AML-193 (cell line): ENCODE results near the gene PTPRE.
"Not testable (repeated sequence)": the region's sequence is repeated elsewhere in the genome, so short reads cannot be mapped to it uniquely, and the experiment has no call there.

ENCODE experiments used
- DNase-seq, 2 experiments: peaks; one replicate each; lab custom pipeline; 2025; lab: John Stamatoyannopoulos, UW

PTPRE gene

GRCh38 chr10:127982601-127983000 is 75.7 kb downstream of the PTPRE start:
- no peak for DNase-seq

- no peak for DNase-seq
These were observed 76.6 kb downstream of the PTPRE start for GRCh38 chr10:127983344-127984100.

- DNase-seq, result no peak
These were observed 78.0 kb downstream of the PTPRE start for GRCh38 chr10:127984945-127985344.

GRCh38 chr10:127986531-127987466 is 79.9 kb downstream of the PTPRE start:
- no peak for DNase-seq

GRCh38 chr10:127987467-127988380 is 80.8 kb downstream of the PTPRE start:
- no peak for DNase-seq

GRCh38 chr10:127989481-127990012 is 82.6 kb downstream of the PTPRE start:
- DNase-seq, result peak in 1 of 2 experiments; percentile 8

GRCh38 chr10:127990132-127990788 is 83.4 kb downstream of the PTPRE start:
- DNase-seq, result not testable (repeated sequence)

GRCh38 chr10:127990846-127991542 is 84.1 kb downstream of the PTPRE start:
- DNase-seq, result no peak

GRCh38 chr10:127991543-127992255 is 84.8 kb downstream of the PTPRE start:
- DNase-seq, result no peak

- DNase-seq, result no peak
These were observed 85.5 kb downstream of the PTPRE start for GRCh38 chr10:127992376-127992775.

- no peak for DNase-seq
These were observed 86.3 kb downstream of the PTPRE start for GRCh38 chr10:127993056-127993690.

- no peak for DNase-seq
These were observed 89.0 kb downstream of the PTPRE start for GRCh38 chr10:127995939-127996338.

- DNase-seq, result no peak
These were observed 89.7 kb downstream of the PTPRE start for GRCh38 chr10:127996586-127996985.

- DNase-seq, result no peak
These were observed 90.4 kb downstream of the PTPRE start for GRCh38 chr10:127997271-127997670.

- DNase-seq, result no peak
These were observed 91.0 kb downstream of the PTPRE start for GRCh38 chr10:127997937-127998336.

GRCh38 chr10:127998501-127999144 is 91.7 kb downstream of the PTPRE start:
- DNase-seq, result no peak

GRCh38 chr10:127999297-128000129 is 92.6 kb downstream of the PTPRE start:
- no peak for DNase-seq
